GM19240 (cell line): ENCODE data around the gene OLFML2B.

Experiments
- DNase-seq: peaks from one replicate; pipeline ENCODE4 v3.0.0; 2011; ENCODE audit warnings: low spot score; ENCODE audit not compliant: insufficient read length

Gene OLFML2B

DNA sequence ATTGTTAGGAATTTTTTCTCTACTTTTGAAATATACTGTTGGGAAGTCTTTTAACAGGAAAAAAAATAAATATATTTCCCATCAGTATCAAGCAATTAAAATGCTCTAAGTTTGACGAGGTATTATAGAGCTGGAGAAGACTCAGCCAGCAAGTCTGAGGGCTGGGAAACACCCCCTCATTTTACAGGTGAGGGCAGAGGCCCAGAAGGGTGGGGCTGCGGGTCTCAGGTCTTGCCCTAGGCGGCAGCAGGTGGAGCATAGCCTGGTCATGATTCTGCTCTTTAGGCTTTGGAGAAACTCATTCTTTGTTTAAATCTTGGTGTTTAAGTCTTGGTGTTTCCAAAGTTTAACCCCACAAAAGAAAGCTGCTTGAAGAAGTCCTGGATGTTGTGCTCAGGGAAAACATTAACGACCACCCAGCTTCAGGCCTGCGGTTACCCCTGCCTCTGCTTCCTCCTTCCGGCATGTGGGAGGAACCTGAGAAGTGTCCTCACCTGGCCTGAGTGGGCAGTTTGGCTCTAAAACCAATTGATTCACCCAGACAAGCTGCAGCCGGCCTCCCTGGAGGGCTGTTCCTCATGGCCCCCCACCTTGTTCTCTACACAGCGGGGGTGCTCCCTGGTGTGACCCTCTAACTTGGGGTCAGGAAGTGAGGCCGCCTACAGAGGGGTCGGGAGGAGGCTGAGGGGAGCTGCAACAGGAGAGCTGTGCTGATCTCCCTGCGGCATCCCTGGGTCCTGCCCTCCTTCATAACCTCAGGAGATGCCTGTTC, 41.7 kb downstream of the OLFML2B start:
- no peak for DNase-seq

DNA sequence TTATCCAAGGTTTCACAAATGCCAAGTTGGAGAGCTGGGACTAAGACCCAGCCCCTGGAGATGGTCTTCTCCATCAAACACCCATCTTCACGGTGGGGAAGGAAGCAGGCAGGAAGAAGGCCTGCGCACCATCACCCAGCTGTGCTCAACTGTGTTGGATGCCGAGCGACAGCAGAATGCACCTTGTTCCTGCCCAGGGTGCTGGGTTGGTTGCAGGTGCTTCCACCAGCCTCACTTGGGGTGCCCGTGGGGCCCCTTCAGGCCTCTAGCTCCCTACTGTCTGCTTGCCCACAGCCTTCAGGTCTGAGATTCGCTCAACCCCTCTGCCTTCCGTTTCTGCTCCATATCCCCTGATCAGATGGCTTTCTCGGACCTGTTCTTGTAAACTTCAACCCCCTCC, 42.5 kb downstream of the OLFML2B start:
- DNase-seq: no peak

DNA sequence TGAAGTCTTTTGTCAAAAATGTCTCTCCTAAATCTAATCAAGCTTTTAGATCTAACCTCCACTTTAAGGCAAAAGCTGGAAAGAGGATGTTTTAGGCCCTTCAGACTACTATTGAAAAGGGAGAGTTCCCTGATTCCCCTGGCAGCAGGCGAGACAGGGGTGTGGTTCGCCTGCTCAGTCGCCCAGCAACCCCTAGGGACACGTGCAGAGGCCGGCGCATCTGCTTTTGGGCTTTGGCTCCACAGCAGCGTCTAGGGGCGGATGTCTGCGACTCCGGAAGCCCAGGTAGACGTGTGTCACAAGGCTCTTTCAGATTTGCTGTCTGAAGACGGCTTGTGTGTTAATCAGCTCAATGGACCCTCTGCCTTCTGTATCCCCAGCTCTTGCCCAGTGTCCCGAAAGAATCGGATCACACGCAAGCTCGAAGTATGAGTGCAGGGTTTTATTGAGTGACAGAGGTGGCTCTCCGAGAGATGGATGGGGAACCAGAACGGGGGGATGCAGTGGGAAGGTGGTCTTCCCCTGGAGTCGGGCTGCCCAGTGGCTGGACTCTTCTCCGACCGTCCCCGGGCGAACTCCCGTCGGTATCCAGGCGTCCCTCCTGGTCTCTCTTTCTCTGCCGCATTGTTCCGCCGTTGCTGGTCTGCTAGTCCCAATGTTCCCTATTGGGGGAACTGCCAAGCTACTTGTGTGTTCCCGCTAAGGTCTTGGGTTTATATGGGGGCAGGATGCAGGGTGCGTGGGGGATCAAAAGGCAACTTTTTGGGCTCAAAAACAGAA, 45.5 kb downstream of the OLFML2B start:
- DNase-seq: no peak

DNA sequence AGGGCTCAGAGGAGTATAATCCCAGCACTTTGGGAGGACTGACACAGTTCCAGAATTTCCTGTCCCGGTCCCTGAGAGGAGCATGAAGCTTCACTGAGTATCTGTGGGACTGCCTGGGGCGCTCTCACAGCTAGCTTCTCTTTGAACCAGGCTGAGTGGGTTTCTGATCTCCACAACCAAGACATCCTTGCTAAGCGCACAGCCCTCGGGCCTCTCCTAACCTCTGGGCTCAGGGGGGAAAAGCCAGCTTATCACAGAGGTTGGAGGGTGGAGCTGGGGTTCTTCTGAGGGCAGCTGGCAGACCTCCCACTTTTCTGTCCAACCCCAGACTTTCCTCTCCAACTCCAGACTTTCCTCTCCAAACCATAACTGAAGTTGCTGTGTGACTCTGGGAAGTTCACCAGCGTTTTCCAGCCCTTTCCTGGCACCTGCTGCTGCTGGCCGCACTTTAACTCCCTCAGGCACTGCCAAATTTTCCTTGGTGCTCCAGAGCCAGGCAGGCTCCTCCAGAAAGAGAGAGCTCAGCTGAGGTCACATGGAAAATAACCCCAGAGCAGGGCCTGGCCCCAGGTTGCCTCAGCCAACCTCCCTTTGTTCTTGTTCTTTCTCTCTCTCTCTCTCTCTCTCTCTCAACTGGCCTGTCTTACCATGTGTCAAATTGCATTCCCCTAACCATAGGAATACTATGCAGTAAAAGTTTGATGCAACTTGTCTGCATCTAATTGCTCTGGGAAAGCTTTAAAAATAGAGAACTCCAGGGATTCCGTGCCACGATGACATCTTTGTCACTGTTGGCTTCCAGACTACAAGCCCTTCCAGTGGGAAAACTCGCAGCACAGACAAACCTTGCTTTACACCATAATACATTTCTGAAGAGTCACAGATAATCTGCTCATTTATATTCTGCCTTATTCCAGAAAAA, 49.5 kb downstream of the OLFML2B start:
- no peak for DNase-seq

DNA sequence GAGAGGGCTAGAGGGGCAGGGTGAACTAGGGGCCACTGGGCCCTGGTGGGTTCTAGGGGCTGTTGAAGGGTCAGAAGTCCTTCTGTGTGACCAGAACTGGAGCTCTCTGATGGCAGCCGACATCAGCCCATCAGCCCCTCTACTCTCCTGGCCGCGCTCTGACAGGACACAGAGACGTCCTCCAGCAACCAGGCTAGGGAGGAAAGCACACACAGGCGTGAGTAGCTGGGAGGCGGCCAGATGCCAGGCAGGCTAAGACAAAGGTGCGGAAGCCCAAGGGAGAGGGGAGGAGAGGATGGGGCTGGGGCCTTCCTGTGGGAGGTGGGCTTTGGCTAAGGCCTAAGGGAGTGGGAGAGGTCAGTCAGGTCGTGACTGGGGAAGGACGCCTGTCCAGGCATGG, 50.8 kb downstream of the OLFML2B start:
- no peak for DNase-seq

DNA sequence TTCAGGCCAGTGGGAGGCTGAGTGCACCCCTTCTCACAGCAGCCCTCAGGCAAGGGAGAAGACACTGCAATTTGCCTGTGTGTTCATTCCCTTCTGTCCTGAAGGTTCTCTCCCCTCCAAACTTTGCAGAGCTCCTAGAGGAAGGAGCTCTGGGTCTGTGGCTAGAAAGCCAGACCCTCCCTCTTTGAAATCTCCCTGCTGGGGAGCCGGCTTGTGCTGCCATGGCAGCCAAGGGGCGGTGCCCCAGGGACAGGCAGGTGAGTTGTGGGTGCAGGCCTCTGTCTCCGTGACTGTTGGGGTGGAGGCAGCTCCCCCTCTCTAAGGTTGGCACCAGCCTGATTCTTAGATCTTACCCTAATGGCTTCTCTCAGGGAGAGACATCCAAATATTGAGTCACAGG, 53.0 kb downstream of the OLFML2B start:
- no peak for DNase-seq

DNA sequence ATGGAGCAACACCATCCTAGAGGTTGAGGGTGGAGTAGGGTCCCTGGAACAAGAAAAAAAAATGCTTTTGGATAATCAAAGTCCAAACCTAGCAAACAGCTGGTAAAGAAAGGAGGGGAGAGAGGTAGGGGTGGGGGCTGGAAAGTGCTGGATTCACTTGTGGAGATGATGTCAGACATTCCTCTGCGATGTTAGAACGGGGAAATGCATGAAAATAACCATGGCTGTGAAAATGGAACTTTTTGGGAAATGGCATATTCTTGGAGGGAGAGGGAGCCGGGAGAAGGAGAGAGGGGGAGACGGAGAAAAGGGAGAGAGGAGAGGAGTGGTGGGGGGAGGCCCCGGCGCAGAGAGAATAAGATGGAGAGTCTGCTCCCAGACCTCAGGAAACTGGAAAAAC, 53.6 kb downstream of the OLFML2B start:
- DNase-seq: no peak

DNA sequence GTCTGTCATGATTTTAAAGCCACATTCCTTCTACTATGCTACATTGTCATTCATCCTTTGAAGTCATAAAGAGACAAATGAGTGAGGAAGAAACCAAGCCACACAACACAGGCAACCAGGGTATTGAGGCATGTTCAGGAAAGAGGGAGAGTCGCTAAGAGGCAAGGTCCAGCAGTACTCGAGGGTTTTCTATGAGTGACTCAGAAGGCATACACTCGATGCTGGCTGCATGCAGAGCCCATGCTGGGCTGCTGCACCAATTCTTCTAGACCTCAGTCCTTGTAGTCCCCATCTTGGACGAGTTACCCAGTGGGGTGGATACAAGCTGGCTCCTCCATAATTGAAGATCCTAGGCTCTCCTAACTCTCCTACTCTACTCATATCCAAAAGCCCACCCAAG, 57.6 kb downstream of the OLFML2B start:
- DNase-seq: no peak

DNA sequence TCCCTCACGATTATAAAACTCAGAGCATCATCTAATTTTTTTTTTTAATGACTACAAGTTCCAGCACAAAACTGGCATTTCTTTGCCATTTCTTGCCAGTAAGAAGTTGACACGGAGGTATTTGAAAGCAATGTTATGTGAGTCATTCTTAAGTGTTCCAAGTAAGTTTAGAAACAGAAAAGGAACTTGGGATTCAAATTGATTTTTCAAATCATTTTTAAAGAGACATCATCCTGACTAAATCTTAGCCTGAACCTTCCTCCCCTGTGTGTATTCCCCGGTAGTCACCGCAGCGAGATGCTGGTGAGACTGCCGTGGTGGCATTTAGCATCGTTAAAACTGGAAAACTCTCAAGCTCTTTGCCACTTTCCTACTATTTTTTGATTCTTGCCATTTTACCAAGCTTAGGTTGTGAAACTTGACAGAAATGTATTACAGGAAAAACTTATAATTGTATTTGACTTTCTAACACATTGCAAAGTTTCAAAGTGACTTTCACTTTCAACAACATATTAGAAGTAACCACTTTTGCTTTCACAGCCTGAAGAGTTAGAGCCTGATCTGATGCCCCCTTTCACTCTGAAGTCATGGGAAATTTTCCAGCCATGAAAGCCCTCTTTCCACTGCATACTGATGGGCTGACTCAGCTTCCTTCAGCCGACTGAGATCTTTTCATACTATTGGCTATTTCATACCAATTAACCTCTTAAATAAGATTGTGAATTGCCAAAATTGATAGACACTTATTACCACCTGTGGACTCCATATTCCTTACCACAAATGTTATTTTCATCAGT, 61.4 kb downstream of the OLFML2B start:
- DNase-seq: peak; percentile 68

DNA sequence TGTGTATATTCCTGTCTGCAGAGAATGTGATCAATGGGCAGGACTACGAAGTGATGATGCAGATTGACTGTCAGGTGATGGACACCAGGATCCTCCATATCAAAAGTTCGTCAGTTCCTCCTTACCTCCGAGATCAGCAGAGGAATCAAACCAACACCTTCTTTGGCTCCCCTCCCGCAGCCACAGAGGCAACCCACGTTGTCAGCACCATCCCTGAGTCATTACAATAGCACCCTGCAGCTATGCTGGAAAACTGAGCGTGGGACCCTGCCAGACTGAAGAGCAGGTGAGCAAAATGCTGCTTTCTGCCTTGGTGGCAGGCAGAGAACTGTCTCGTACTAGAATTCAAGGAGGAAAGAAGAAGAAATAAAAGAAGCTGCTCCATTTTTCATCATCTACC, 65.2 kb downstream of the OLFML2B start:
- DNase-seq: no peak

DNA sequence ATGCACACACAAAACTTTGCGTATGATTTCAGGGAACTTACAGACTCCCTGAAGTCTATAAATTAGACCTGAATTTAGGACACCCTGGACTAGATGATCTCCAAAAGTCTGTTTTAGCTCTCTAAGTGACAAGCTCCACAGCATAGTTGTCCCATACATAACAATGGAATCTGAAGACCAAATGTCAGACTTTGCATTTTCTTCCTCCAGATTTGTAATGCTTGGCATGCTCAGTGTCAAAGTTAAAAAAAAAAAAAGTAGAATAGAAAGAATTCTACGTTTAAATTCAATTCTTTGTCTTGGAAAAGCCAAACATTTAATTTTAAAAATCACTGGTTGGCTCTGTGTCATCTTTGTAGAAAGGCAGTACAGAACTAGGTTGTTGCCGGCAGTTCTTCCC, 66.7 kb downstream of the OLFML2B start:
- no peak for DNase-seq

DNA sequence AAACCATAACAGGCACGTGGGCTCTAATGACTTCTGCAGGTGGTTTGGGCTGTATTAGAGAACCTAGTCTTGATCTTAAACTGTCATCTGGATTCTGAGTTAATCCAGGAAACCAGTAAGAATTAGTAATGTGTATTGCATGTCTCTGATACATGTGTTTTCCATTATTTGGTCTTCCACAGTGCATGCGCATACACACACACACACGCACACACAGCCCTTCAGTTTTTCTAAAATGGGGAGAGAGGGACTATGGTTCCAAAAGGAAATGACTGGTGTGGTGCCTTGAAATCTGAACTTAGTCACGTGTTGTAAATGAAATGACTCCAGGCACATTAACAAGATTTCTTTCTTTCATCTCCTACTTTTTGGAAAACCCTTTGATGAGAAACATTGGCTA, 67.6 kb downstream of the OLFML2B start:
- DNase-seq: no peak

DNA sequence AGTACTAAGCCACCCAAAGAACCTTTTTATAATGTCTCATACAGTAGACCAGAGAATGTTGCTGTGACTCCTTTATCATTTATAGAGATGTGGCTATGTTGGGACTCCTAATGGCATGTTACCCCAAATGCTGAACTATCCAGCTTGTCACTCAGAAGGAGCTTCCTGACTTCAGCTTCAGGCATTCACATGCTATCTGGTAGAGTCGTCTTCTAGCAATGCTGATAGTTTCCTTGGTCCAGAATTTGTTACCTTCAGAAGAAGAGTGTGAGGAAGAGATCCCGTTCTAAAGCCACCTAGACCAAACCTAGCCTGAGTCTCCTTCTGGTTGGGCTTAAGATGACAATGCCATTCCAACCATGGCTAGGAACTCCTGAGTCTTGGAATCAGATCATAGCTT, 68.1 kb downstream of the OLFML2B start:
- no peak for DNase-seq

DNA sequence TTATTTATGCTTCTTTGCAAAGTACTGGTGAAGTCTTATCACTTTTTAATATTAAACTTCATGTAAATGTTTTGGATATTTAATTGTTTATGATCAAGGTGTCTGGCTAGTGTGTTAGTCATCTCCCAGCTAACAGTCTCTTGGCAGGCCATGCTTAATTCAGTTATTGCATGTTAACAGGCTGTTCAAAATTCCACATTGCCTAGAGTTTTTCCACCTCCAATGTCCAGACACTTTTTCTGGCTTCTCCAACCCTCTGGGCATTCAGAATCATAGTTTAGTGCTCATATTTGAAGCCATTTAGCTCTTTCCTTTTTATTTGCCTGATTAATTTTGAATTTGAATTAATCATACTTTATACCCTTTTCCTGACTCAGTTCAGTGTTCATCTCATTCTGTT, 69.2 kb downstream of the OLFML2B start:
- DNase-seq: no peak

DNA sequence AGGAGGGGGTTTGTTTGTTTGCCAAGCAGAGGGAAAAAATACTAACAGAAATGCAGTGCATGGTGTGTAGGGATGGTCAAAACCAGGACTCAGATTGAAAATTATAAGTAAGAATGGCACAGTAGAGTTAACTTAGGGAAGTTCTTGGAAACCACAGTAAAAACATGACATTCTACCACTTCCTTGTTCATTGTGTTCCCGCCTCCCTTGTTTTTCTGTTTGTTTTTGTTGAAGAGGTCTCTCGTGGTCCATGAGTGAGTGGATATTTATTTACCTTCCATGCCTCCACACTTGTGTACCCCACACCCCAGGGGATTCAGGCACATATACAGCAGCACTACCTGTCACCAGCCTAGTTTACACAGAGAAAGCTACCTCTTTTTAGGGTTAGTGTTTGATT, 69.6 kb downstream of the OLFML2B start:
- no peak for DNase-seq

DNA sequence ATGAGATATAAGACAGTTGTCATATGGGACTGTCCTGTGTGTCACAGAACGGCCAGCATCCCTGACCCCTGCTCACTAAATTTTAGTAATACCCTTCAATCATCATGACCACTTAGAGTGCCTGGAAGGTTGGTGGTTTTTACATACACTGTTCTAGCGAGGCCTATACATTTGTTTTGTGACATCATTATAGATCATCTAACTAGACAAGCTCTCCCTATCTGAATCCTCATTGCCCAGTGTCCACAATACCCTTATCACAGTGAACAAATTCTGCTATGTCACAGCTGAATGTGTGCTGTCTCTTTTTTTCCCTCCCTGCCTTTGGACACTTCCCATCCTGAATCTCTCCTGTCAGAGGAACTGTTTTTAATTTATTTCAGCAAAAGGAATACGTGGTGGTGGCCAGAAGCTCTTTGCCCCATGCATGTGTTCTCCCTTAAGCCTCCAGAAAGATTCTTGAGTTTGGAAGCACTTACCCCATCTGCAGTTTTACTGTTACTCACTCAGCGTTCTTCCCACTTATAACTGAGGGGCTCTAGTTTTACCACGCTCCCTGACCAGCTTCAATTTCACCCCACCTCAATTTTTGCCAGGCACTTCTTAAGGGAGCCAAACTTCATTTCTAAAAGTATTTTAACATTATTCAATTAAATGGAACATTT, 70.3 kb downstream of the OLFML2B start:
- no peak for DNase-seq

DNA sequence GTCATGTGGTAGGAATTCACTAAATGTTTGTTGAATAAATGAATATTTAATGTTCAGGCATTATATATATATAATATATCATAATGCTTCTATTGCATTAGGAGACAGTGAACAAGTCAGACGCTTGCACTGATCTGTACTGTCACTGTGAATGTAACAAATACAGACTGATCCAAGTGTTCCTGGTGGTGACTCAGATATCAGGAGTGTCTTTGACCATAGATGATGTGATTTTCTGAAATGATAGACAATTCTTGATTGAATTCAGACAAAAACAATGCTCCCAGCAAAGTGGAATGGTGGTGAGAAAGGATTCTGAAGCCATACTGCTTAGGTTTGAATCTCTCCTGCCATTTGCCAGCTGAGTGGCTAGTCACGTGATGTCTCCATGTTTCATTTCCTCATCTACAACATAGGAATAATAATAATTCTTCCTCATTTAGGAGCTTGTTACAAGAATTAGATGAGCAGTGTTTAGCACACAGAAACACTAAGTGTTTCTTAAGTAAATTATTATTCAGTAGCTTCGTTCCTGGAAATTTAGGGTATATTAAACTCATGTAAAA, 71.0 kb downstream of the OLFML2B start:
- no peak for DNase-seq

DNA sequence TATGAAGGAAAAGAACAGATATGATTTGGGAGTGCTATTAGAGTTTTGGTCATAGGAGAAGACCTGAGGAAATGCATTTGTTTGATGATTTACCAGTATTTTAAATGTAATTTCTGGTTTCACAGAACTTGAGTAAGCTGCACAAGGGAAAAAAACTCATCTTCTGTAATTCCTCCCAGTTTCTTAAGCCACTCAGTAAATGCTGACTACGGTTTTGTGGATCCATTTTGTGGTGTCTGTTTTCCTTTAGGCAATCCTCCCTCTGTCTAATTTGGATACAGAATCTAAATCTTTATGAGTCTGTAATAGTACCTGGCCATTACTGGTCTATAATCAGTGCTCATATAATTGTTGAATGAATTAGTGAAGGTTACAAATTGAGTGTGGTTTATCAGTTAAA, 72.0 kb downstream of the OLFML2B start:
- no peak for DNase-seq

DNA sequence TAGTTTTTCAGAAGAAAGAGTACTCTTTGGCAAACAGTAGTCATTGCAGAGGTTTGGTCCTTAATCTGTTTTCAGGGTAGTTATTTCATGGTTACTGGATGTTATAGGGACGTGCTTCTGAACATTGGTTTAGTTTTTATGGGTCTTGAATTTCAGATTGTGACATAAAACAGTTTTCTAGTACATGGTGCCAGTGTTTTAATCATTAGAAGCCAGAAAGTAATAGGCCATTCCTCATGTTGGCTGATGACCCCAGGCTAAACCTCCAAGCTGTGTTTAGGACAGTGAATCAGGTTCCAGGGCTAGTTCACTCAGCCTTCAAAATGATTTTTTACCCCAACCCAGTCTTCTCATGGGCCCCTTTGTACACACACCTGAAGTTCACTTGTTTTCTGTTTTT, 73.3 kb downstream of the OLFML2B start:
- no peak for DNase-seq

DNA sequence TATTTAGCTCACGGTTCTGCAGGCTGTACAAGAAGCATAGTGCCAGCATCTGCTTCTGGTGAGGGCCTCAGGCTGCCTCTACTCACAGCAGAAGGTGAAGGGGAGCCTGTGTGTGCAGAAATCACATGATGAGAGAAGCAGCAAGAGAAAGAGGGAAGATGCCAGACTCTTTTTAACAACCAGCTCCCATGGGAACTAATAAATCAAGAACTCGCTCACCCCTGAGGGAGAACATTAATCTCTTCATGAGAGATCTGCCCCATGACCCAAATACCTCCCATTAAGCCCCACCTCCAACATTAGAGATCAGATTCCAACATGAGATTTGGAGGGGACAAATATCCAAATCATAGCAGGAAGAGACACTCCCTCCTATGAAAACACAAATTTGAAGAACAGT, 74.1 kb downstream of the OLFML2B start:
- DNase-seq: no peak
